ENCODE results near the gene WDFY3.

- TF ChIP-seq, protein P1, sequence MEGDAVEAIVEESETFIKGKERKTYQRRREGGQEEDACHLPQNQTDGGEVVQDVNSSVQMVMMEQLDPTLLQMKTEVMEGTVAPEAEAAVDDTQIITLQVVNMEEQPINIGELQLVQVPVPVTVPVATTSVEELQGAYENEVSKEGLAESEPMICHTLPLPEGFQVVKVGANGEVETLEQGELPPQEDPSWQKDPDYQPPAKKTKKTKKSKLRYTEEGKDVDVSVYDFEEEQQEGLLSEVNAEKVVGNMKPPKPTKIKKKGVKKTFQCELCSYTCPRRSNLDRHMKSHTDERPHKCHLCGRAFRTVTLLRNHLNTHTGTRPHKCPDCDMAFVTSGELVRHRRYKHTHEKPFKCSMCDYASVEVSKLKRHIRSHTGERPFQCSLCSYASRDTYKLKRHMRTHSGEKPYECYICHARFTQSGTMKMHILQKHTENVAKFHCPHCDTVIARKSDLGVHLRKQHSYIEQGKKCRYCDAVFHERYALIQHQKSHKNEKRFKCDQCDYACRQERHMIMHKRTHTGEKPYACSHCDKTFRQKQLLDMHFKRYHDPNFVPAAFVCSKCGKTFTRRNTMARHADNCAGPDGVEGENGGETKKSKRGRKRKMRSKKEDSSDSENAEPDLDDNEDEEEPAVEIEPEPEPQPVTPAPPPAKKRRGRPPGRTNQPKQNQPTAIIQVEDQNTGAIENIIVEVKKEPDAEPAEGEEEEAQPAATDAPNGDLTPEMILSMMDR (optimal IDR thresholded peaks at IDR 0.05 in 1 of 3, IDR thresholded peaks at IDR 0.05 in 1 of 3, conservative IDR thresholded peaks at IDR 0.05 in 1 of 3; ENCODE audit: extremely low read depth in 1 of 3, insufficient read depth in 2 of 3, low read length in 3 of 3), result peak in 2 of 3 experiments; percentile 42 to 51
- TF ChIP-seq EZH2 (IDR thresholded peaks at IDR 0.05; ENCODE audit: low read length), result no peak
Observed at GRCh38 chr4:84750260-84750959, 216.1 kb downstream of the WDFY3 start.
